Measurements from ENCODE around the gene POTEG. TPM values are rescaled to one million over a fixed set of nuclear protein-coding genes. Genes with fewer than 3 reads are reported as not detected.
"Not testable (repeated sequence)": the region's sequence is repeated elsewhere in the genome, so short reads cannot be mapped to it uniquely, and the experiment has no call there.

Gene POTEG
- total RNA-seq, 1 experiment from 2014 or later, result not detected

DNA sequence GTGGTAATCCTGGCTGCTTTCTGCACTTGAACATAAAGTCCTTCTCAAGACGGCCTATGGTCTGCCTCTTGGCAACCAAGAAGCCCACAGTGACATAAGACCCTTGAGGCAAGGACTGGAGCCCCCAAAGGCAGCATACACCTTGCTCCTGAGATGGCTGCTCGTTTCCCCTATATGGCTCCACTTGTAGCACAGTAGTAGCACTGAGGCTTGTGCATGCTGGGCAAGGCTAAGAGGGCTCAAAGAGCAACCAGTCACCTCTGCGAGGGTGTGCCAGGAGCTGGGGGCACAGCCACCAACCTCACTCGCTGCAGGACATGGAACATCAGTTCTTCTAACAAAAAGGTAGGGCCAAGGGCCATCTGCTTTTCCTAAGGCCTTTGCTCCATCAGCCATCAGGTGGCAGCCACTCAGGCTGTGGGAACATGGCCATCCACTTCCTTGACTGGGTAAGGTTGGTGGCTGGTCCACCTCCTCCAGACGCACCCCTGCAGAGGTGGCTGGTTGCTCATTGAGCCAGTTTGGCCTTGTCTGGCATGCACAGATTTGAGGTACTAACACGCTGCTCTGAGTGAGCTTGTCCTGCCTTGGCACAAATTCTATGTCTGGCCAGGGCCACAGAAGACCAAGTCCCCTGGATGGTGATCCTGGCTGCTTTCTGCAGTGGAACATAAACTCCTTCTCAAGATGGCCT is 49.9 kb downstream of the POTEG start:
- not testable (repeated sequence) for H3K27me3 ChIP-seq, H3K9me3 ChIP-seq, DNase-seq, H3K4me3 ChIP-seq, H3K36me3 ChIP-seq

GRCh38 chr14:19383008-19383584 is 51.0 kb downstream of the POTEG start:
- not testable (repeated sequence) for DNase-seq, H3K27me3 ChIP-seq, H3K4me3 ChIP-seq, H3K9me3 ChIP-seq, H3K36me3 ChIP-seq

DNA sequence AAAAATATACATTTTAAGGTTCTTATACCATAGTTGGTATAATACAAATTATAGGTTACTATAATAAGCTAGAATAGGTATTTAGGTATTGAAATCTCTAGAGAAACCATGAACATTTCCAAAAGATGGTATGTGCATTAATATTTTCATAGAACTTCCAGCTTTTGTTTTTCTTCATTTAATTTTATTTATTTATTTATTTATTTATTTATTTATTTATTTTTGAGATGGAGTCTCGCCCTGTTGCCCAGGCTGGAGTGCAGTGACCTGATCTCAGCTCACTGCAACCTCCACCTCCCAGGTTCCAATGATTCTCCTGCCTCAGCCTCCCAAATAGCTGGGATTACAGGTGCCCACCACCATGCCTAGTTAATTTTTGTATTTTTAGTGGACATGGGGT is 54.0 kb downstream of the POTEG start:
- not testable (repeated sequence) for H3K4me3 ChIP-seq, H3K9me3 ChIP-seq, H3K36me3 ChIP-seq, DNase-seq, H3K27me3 ChIP-seq

- H3K36me3 ChIP-seq, H3K9me3 ChIP-seq, H3K4me3 ChIP-seq, DNase-seq, H3K27me3 ChIP-seq: not testable (repeated sequence)
Observed at GRCh38 chr14:19374451-19374903, 59.7 kb downstream of the POTEG start.

- H3K4me3 ChIP-seq, H3K36me3 ChIP-seq, DNase-seq, H3K27me3 ChIP-seq, H3K9me3 ChIP-seq: not testable (repeated sequence)
Observed at GRCh38 chr14:19372813-19373500, 61.2 kb downstream of the POTEG start.

DNA sequence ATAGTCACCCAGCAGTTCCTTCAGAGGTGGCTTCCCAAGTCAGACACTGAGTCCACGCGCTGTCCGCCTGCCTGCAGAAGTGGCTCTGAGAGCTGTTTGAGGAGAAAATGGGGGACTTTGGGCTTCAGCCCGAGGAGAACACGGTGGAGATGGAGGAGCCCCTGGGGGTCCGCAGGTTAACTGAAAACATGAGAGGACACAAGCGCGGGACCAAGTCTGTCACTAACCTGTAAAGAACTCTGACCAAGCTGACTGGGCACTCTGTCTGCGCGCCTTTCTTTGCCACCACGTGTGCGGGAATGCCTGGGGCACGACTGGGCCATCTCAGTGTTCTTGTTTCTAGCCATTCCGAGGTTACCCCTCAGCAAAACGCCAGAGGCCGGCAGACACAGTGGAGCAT is 62.4 kb downstream of the POTEG start:
- H3K4me3 ChIP-seq, H3K9me3 ChIP-seq, H3K36me3 ChIP-seq, DNase-seq, H3K27me3 ChIP-seq: not testable (repeated sequence)

DNA sequence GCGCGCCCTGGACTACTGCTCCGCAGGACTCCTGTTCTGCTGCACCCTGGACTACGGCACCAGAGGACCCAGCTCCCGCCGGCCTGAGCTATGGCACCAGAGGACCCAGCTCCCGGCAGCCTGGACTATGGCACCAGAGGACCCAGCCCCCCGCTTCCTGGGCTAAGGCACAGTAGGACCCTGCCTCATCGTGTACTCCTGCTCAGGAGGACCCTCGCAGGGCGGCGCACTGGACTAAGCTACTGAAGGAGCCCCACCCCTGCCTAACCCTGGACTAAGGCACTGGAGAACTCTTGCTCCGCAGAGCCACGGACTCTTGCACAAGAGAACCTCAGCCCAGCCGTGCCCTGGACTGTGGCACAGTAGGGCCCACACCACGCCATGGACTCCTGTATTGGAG is 71.3 kb downstream of the POTEG start:
- H3K36me3 ChIP-seq, DNase-seq, H3K27me3 ChIP-seq, H3K9me3 ChIP-seq, H3K4me3 ChIP-seq: not testable (repeated sequence)

- H3K36me3 ChIP-seq, DNase-seq, H3K27me3 ChIP-seq, H3K4me3 ChIP-seq, H3K9me3 ChIP-seq: not testable (repeated sequence)
Observed at GRCh38 chr14:19362323-19362722, 71.8 kb downstream of the POTEG start.

DNA sequence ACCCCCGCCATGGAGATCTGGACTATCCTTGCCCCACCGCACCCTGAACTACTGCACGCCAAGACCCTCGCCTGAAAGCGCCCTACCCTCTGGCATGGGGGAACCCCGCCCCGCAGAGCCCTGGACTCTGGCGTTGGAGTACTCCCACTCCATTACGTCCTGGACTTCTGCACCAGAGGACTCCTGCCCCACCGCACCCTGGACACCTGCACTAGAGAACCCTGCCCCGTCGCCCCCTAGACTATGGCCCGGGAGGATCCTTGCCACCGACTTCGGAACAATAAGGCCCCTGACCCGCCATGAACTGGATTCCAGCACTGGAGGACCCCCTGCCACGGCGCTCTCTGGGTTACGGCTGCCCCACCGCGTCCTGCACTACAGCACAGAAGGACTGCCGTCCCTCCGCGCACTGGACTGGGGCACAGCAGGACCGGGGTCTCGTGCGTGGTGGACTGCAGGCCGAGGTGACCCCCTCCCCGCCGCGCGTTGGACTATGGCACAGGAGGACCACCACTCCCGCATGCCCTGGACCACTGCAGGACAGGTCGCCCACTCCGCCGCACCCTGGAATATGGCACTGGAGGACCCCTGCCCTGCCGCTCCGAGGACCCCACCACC is 72.4 kb downstream of the POTEG start:
- not testable (repeated sequence) for H3K27me3 ChIP-seq, H3K9me3 ChIP-seq, H3K36me3 ChIP-seq, H3K4me3 ChIP-seq, DNase-seq

GRCh38 chr14:19360937-19361635 is 73.1 kb downstream of the POTEG start:
- H3K9me3 ChIP-seq, H3K27me3 ChIP-seq, H3K36me3 ChIP-seq, DNase-seq, H3K4me3 ChIP-seq: not testable (repeated sequence)
